Body of pancreas (tissue), 4 donors: ENCODE measurements around the gene ARHGAP22.

Experiments
- CTCF ChIP-seq, 7 experiments: fragments of 450-650 bp in 4 of 7; fragments of 200-600 bp in 3 of 7; sonication (generic) in 3 of 7; IDR thresholded peaks; one replicate each; pipeline ENCODE4 v1.5.1; 2016 to 2019; ENCODE audit warnings: antibody characterized with exemption in 7 of 7
- POLR2A ChIP-seq, 3 donors: fragments of 450-650 bp; IDR thresholded peaks; one replicate each; pipeline ENCODE4 v1.6.1; 2016; ENCODE audit warnings: antibody characterized with exemption in 3 of 3, mild to moderate bottlenecking in 2 of 3

GRCh38 chr10:48501787-48502771 is 102.8 kb downstream of the ARHGAP22 start:
- TF ChIP-seq CTCF (IDR thresholded peaks at IDR 0.05) (no peak), POLR2A (IDR thresholded peaks at IDR 0.05) (no peak)
